Measurements from ENCODE around the gene STARD3. TPM values are rescaled to one million over a fixed set of nuclear protein-coding genes. Genes with fewer than 3 reads are reported as not detected.
"Not testable (repeated sequence)": the region's sequence is repeated elsewhere in the genome, so short reads cannot be mapped to it uniquely, and the experiment has no call there.

STARD3 gene
- total RNA-seq, 1 experiment from 2014 or later, result 42.9 TPM

- not testable (repeated sequence) for DNase-seq (ENCODE audit: low spot score)
Observed at GRCh38 chr17:39711071-39711470, 74.1 kb downstream of the STARD3 start.

GRCh38 chr17:39711851-39712250 is 74.9 kb downstream of the STARD3 start:
- no peak for DNase-seq (ENCODE audit: low spot score)

Other genes with a start within 250 kb of the STARD3 start
- gene FBXL20, start 235.5 kb upstream of the STARD3 start, total RNA-seq (2014; rRNA removed; shearing (Covaris generic)), result 9.8 and 11.9 TPM in 2 replicates
- gene MED1, start 185.9 kb upstream of the STARD3 start, total RNA-seq (2014; rRNA removed; shearing (Covaris generic)), result 17.2 and 19.3 TPM in 2 replicates
- 48.9 and 50.4 TPM in 2 replicates for gene CDK12, start 175.7 kb upstream of the STARD3 start, total RNA-seq (2014; rRNA removed; shearing (Covaris generic))
- not detected in 2 replicates for gene NEUROD2, start 29.2 kb upstream of the STARD3 start, total RNA-seq (2014; rRNA removed; shearing (Covaris generic))
- gene PPP1R1B, start 10.2 kb upstream of the STARD3 start, total RNA-seq (2014; rRNA removed; shearing (Covaris generic)), result not detected in 2 replicates
- 0.19 and 0.26 TPM in 2 replicates for gene TCAP, start 28.2 kb downstream of the STARD3 start, total RNA-seq (2014; rRNA removed; shearing (Covaris generic))
- gene PNMT, start 31.3 kb downstream of the STARD3 start, total RNA-seq (2014; rRNA removed; shearing (Covaris generic)), result not detected in 2 replicates
- 10.8 and 11.4 TPM in 2 replicates for gene PGAP3, start 50.9 kb downstream of the STARD3 start, total RNA-seq (2014; rRNA removed; shearing (Covaris generic))
- 43.3 and 43.6 TPM in 2 replicates for gene ERBB2, start 62.9 kb downstream of the STARD3 start, total RNA-seq (2014; rRNA removed; shearing (Covaris generic))
- gene MIEN1, start 93.4 kb downstream of the STARD3 start, total RNA-seq (2014; rRNA removed; shearing (Covaris generic)), result 109 and 111 TPM in 2 replicates
- 0.40 and 0.72 TPM in 2 replicates for gene GRB7, start 100.8 kb downstream of the STARD3 start, total RNA-seq (2014; rRNA removed; shearing (Covaris generic))
- not detected in 2 replicates for gene IKZF3, start 227.2 kb downstream of the STARD3 start, total RNA-seq (2014; rRNA removed; shearing (Covaris generic))
- gene ZPBP2, start 231.1 kb downstream of the STARD3 start, total RNA-seq (2014; rRNA removed; shearing (Covaris generic)), result not detected in 2 replicates